GM18951 (cell line): ENCODE data around the gene DAAM1.

ENCODE experiments used
- POLR2A ChIP-seq: IDR thresholded peaks from 4 replicates; pipeline ENCODE4 v1.6.1; 2011; ENCODE audit warnings: mild to moderate bottlenecking; ENCODE audit not compliant: insufficient read length, insufficient read depth; ENCODE audit errors: extremely low read depth
- in situ Hi-C: fragments of 300-500 bp; cut with MboI; formaldehyde crosslinking; loops from one replicate; pipeline ENCODE4 v1.12.0; 2022; ENCODE audit warnings: low sequenced_read_pairs, mixed read lengths, inconsistent platforms; ENCODE audit not compliant: unreplicated experiment

Gene DAAM1

GRCh38 chr14:59282378-59282765 lies 93.9 kb downstream of the DAAM1 start:
- in situ Hi-C loops: no loop called here
- no peak for TF ChIP-seq POLR2A

DNA sequence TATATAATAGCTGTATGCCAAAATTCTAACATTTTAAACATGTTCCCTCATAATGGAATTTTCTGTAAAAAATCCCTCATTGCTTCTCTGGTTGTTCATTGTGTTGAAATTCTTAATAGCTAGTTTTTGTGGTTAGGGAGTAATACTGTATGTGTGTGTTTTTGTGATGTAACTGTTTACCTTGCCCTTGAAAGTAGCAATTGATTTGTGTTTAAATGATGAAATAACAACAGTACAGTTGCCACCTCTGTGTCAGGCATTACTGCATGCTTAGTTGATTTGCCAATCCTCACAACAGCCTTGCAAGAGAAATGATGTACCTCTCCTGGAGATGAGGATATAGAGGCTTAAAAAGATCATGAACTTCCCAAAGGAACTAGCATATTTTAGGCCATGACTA lies 94.9 kb downstream of the DAAM1 start:
- in situ Hi-C loops: no loop called here
- no peak for TF ChIP-seq POLR2A

DNA sequence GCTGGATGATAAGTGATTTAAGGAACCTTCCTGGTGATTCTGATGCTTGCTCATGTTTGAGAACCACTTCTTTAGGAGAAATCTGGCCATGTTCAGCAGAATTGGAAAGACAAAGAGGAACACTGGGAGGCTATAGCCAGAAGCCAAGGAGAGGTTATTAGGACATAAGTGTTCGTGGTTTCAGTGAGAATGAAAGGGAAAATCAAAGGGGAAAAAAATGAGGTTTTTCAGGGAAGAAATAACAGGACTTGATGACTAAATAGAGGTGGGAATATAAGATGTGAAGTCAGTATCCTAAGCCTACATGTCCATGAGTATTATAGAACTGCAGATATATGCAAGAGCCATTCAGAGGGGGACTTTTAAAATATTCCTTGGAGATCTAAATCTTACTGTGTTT lies 95.6 kb downstream of the DAAM1 start:
- in situ Hi-C loops: no loop called here
- TF ChIP-seq POLR2A: no peak

GRCh38 chr14:59292028-59292427 lies 103.6 kb downstream of the DAAM1 start:
- in situ Hi-C loops: no loop called here
- TF ChIP-seq POLR2A: no peak

- in situ Hi-C loops: no loop called here
- no peak for TF ChIP-seq POLR2A
Measured at GRCh38 chr14:59292921-59293534, 104.6 kb downstream of the DAAM1 start.

- TF ChIP-seq POLR2A: no peak
- in situ Hi-C loops: no loop called here
Measured at GRCh38 chr14:59293935-59294661, 105.6 kb downstream of the DAAM1 start.

GRCh38 chr14:59294662-59294992 lies 106.2 kb downstream of the DAAM1 start:
- in situ Hi-C loops: no loop called here
- TF ChIP-seq POLR2A: no peak

GRCh38 chr14:59295951-59296350 lies 107.5 kb downstream of the DAAM1 start:
- in situ Hi-C loops: no loop called here
- no peak for TF ChIP-seq POLR2A

GRCh38 chr14:59296508-59296907 lies 108.0 kb downstream of the DAAM1 start:
- no peak for TF ChIP-seq POLR2A
- in situ Hi-C loops: no loop called here

DNA sequence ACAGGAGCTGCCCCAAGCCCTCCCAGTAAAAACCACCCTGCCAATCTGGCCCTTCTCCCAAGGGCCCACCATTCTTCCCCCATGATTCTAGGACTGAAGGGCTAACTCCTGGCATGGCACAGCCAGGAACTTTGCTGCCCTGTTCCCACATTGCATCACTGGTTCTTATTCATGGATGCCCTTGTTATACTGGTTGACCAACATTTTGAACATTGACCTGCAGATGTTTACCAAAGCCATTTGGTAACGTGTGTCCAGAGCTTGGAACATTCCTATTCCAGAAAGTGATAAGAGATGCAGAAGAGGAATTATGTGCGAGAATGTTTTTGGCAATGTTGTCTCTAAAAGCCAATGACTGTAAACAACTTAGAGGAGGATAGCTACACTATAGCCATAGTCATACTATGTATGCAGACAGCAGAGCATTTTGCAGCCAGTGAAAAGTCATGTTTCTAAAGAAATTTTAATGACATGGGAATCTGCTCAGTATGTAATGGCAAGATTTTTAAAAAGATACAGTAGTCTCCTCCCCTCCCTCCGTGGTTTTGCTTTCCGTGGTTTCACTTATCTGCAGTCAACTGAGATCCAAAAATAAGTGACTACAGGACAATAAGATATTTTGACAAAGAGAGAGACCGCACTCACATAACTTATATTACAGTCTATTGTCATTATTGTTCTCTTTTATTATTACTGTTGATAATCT lies 108.8 kb downstream of the DAAM1 start:
- TF ChIP-seq POLR2A: no peak
- in situ Hi-C loops: no loop called here

DNA sequence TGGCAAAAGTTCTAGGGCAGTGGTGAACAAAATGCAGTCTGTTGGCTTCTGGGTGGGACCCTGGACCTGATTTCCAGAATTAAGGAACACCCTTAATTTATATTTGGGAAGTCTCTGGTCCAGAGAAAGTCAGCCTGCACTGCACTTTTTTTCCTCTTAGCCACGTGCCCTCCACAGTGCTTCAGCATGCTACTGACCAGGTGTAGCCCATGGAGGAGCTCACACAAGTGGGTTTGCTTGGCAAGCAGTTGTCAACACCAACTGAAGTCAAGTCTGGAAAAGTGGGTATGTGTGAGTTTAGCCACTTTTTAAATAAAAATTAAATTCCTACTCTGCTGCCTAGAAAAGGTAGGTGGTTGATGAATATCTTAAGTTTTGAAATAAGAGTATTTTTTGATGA lies 111.3 kb downstream of the DAAM1 start:
- no peak for TF ChIP-seq POLR2A
- in situ Hi-C loops: no loop called here

- in situ Hi-C loops: no loop called here
- no peak for TF ChIP-seq POLR2A
Measured at GRCh38 chr14:59301354-59301753, 112.9 kb downstream of the DAAM1 start.

DNA sequence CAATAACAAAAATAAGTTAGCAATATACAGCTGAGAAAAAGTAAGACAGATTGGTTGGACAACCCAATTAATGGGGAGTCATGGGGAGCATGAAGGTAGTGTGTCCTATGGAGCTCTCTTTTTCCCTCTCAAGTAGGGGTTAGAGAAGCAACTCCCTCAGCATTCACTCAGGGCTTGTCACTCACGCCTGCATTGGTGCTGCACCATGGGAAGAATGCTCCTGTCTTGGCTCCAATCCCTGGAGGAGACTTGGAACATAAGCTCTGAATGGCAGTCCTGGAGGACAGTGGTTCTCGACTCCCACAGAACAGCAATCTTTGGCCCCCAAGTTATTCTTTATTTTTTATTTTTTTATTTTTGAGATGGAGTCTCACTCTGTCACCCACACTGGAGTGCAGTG lies 113.8 kb downstream of the DAAM1 start:
- in situ Hi-C loops: no loop called here
- TF ChIP-seq POLR2A: no peak

DNA sequence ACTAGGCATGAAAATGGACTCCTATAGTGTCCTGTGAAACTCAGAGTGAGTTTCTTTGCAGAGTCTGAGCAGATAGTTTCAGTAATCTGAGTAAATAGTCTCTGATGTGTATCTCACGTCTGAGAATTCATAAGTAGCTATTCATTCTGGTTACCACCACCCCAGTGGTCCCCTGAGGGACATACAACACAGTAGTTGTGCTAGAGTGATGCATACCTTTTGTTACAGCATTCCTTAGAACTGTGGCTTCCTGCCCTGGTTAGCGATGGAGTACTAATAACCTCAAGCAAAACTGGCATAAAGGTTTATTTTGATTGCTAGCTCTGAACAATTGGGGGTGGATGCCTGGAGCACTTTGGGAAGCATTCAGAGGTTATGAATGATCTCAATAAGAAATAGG lies 114.7 kb downstream of the DAAM1 start:
- in situ Hi-C loops: no loop called here
- TF ChIP-seq POLR2A: no peak
